Germinal center (tissue), 1 donor: ENCODE data around the gene ASB16.

ENCODE experiments used
- DNase-seq: peaks from one replicate; pipeline ENCODE4 v3.0.0; 2012; ENCODE audit warnings: mixed read lengths, low spot score

Gene ASB16

DNA sequence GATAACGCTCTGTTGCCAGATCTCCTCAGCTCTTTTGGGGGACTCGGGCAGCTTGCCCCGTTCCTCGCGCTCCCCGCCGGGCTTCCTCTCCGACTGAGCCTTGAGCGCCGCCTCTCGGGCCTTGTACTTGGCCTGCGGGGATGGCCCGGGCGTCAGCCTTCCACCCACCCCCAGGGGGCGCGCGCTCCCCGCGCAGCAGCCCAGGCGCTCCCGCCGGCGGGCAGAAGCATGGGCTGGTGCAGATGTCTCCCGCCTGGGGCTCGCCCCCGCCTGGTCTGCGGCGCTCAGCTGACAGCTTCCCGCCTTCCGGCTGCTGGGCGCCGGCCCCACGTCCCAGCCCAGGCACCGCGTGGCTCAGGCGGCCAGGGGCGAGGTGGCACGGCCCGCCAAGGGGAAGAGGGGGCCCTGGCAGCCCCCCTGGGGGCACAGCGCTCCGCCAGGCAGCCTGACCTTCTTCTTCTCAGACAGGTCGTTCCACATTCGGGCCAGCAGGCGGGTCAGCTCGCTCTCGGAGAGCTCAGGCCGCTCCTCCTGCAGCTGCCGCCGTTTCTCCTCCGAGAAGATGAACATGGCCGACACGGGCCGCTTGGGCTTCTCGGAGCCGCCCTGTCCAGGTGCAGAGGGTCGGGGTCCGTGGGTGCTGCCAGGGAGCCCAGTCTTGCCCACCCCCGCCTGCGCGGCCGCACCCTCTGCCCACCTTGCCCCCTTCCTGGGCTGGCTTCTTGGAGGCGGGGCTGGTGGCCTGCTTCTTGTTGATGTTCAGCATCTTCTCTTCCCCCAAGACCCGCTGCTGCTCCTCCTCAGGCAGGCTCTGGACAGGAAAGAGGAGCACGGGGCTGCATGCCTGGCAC, 40.1 kb downstream of the ASB16 start:
- DNase-seq = peak; percentile 92

DNA sequence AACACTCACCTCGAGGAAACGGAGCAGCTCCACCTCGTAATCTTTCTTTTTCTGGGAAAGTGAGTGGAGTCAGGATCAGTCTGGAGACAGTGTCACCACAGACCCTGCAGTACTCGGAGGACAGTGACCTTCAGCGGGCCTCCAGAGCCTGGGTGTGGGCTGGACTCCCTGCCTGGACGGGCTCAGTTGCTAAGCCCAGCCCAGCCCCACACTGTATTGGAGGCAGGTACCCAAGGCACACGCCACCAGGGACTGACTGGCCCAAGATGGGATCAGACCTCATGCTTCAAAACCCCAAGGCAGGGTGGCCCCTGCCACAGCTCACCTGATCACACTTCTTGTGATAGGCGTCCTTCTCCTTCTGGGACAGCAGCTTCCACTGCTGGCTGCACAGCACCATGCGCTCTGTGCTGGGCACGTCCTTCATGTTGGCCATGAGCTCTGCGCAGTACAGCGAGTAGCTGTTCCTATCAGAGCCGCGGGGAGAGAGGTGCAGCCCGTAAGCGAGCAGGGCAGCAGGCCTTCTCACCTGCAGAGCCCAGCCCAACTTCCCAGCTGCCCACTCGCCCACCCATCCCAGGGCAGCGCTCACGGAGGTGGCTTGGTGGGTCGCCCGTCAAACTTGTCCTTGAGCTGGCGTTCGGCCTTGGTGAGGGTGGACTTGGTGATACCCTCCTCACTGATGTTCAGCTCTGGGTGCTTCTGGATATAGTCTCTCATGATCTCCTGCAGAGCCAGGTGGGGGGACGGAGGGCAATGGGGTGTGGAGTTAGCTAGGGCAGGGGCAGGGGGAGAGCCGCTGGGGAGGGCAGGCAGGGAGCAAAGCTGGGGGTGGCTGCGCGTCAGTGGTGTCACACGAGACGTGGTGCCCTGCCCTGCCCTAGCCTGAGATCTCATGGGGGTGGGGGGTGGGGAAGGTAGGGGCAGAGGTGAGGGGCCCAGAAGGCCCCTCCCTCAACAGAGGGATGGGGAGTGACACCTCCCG, 41.1 kb downstream of the ASB16 start:
- DNase-seq = no peak

DNA sequence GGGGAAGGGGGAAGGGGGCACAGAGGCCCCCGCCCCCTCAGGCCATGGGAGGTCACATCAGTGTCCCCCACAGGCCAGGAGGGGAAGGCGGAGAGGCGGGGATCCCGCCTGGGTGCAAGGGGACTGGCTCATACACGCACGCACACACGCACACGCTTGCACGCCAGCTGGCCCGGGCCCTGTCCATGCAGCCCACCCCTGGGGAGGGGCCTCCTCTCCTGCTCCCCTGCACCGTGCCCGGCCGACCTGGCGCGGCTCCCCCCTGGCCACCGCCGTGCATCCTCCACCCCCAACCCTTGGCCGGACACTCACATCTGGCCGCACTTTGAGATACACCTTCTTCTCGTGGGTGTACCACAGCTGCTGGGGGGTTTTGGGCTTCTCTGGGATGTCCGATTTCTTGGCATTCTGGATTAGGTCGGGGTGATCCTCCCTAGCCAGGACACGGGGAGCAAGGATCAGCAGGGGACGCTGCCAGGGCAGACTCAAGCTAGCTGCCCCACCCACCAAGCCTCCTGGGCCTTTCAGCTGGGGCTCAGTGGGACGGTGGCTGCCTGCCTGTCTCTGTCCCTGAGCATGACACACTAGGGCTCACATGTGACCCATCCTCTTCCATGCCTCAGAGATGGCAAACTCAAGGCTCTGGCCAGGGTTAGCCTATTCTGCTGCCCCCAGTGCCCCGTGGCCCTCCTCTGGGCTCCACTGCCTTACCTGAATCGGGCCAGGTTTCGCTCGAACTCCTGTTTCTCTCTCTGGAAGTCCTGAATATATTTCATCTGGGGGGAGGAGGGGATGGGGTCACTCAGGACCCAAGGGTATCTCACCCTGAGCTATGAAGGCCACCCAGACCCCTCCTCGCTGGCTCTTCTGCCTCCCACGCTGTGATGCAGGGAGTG, 42.3 kb downstream of the ASB16 start:
- no peak for DNase-seq

- DNase-seq = no peak
Measured at GRCh38 chr17:44213403-44214229, 43.1 kb downstream of the ASB16 start.

DNA sequence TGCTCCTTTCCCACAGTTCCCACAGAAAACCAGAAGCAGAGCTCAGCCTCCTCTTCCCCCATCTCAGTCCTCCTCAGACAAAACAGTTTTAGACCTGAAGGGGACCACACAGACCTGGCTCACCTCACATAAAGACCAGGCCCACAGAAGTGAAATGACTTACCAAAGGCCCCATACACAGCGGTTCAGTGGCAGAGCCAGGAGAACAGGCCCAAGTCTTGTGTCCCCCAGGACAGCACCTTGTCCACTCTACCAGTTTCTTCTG, 43.7 kb downstream of the ASB16 start:
- DNase-seq = no peak

DNA sequence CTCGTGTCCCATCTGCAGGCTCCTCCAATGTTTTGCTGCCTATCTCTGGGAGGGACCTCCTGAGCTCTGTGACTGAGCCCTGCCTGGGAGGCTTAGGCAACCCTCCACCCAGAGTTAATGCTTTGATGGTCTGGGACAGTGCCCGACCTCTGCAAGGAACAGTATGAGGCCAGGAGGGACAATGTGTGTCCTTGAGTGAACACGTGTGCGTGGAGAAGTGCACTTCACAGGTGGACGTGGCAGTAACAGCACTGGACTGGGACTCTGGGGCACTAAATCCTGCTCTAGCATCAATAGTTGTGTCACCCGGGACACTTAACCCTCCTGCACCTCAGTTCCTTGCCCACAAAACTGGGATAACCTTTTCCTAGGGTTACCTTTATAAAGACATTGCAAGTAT, 44.4 kb downstream of the ASB16 start:
- no peak for DNase-seq

DNA sequence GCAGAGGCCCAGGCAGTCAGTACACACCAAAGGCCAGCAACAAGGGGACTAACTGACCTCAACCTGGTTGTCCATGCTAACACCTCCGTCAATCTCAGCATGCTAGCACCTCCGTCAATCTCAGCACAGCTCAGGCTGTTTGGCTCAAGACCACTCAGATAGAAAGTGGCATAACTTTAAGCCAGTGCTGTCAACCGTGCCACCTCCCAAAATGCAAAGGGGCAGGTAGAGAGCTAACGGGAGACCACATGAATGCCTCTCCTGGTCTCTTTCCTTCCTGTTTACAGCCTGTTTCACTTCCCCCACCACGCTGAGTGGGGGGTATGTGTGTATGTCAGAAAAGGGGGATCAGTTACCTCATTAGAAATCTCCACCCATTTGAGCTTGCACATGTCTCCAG, 45.7 kb downstream of the ASB16 start:
- DNase-seq = peak; percentile 65

- DNase-seq = no peak
Measured at GRCh38 chr17:44216694-44217093, 46.2 kb downstream of the ASB16 start.

DNA sequence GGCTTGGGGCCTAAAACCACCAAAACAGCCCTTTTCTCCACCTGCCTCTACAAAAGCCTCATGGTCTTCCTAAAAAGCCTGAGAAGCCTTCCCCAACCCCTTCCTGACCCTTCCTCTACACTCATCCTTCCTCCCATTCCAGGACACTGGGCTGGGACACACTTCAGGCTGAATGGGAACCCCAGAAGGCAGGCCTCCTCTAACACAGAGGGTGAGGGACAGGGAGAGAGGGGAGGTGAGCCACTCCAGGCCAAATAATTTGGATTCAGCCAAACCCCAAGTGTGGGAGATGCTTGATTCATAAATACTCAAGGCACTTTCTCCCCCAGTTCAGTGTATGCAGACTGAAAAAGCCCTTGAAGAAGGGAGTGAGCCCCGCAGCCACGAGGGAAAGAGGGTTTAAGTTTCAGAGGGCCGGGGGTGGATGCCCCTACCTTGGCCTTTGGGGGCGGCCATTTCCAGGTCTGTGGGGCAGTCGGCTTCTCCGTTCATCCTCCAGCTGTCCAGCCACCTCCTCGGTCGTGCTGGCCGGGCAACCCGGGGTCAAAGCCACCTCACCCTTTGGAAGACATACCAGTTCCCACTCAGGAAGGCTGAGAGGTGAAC, 47.3 kb downstream of the ASB16 start:
- DNase-seq = no peak

GRCh38 chr17:44218344-44219107, 48.0 kb downstream of the ASB16 start:
- DNase-seq = peak; percentile 89

- DNase-seq = peak; percentile 80
Measured at GRCh38 chr17:44219108-44219615, 48.7 kb downstream of the ASB16 start.

- DNase-seq = peak; percentile 72
Measured at GRCh38 chr17:44219616-44220212, 49.2 kb downstream of the ASB16 start, which contains the start of gene UBTF. TSS of gene UBTF (minus strand) at chr17:44219675. CDS start at chr17:44218229, 1,446 bp downstream.

- DNase-seq = peak; percentile 78
Measured at GRCh38 chr17:44220213-44221083, 49.9 kb downstream of the ASB16 start.

DNA sequence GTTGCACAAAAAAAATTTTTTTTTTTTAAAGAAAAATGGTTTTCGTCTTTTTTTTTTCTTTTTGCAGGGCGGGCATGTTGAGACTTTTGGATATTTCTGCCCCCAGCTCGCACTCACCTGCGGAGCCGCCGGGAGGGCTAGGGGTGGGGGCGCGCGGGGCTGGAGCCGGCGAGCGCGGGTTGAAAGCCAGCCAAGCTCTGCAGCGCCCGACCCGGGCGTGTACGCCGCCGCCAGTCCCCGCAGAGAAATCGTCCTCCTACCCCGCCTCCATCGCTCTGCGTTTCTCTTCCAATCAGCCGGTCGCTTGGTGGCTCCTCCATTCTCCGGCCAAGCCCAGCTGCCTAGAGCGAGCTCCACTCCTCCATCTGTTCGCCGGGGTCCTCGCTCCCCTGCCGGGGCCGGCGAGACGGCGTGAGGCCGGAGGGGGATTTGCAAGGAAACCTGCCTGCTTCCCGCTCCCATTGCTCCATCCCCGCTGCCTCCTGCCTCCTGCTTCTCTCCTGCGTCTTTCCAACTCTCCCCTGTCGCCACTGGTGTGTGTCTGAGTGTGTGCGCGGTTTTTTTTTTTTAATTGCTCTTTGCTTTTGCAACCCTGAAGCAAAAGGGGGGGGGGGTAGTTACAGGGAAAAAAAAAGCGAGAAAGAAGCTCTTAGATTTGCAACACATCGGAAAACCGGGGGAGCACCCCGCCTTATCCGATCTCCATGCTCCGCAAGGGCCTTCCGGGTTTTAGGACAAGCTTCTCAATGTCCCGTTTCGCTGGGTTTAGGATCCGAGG, 50.8 kb downstream of the ASB16 start:
- DNase-seq = peak; percentile 76

DNA sequence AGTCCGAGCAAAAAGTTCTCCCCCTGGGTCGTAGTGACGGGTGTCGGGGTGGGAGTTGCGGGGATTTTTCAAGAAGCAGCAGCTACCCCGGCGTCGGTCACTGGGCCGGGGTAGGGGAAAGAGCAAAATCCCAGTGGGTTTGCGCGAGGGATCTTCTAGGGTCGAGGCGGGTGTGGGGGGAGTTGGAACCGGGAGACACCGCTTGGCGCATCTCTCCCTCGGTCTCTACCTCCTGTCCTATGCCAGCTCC, 51.3 kb downstream of the ASB16 start:
- no peak for DNase-seq

GRCh38 chr17:44222112-44222869, 51.8 kb downstream of the ASB16 start:
- DNase-seq = peak; percentile 61

- DNase-seq = no peak
Measured at GRCh38 chr17:44223541-44224071, 53.1 kb downstream of the ASB16 start.
